A673 (cell line): Measurements from ENCODE around the gene IL21R.
"Not testable (repeated sequence)": the region's sequence is repeated elsewhere in the genome, so short reads cannot be mapped to it uniquely, and the experiment has no call there.

Experiments
- EZH2 ChIP-seq: fragments of 200-600 bp; sonication (generic); IDR thresholded peaks from 2 replicates; pipeline ENCODE4 v1.6.1; 2017; ENCODE audit warnings: borderline replicate concordance, low read depth, mild to moderate bottlenecking, mixed read lengths, antibody characterized with exemption, low read length; ENCODE audit not compliant: poor library complexity, severe bottlenecking
- TF ChIP-seq, protein P1 (sequence below): fragments of 300-800, 200-600 bp; sonication (generic); conservative IDR thresholded peaks from 2 replicates; pipeline ENCODE4 v1.5.1; 2017; ENCODE audit warnings: low read depth, mild to moderate bottlenecking, antibody characterized with exemption, low read length, moderate library complexity, mixed read lengths

GRCh38 chr16:27398341-27398893, 3.6 kb upstream of the IL21R start:
- TF ChIP-seq, protein P1, sequence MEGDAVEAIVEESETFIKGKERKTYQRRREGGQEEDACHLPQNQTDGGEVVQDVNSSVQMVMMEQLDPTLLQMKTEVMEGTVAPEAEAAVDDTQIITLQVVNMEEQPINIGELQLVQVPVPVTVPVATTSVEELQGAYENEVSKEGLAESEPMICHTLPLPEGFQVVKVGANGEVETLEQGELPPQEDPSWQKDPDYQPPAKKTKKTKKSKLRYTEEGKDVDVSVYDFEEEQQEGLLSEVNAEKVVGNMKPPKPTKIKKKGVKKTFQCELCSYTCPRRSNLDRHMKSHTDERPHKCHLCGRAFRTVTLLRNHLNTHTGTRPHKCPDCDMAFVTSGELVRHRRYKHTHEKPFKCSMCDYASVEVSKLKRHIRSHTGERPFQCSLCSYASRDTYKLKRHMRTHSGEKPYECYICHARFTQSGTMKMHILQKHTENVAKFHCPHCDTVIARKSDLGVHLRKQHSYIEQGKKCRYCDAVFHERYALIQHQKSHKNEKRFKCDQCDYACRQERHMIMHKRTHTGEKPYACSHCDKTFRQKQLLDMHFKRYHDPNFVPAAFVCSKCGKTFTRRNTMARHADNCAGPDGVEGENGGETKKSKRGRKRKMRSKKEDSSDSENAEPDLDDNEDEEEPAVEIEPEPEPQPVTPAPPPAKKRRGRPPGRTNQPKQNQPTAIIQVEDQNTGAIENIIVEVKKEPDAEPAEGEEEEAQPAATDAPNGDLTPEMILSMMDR, result not testable (repeated sequence)
- TF ChIP-seq EZH2, result not testable (repeated sequence)
